Embryonic facial prominence (tissue), 1 donor: ENCODE data around the gene SHC4.
A peak's percentile ranks its signal among the peaks of the same experiment; 100 is the strongest.

Source experiments
- DNase-seq: peaks from one replicate; pipeline ENCODE4 v3.0.0-alpha.2; 2016; ENCODE audit errors: extremely low spot score

The SHC4 gene

DNA sequence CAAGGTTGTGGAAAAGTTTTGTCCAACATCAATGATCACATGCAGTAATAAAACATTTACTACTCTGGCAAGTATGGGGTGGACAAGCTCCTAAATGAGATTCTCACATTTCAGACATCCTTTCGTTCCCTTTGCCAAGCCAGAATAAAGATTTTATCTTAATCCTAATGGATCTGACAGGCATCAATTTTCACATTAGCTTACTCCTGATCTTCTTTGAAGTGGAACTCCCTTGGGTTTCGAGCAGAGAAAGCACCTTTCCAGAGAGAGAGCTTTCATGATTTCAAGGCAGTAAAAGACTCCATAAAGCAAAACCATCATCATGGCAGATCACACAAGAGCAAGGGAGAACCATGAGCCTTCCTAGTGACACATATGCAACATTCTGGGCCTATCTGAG, 113.1 kb downstream of the SHC4 start:
- no peak for DNase-seq

DNA sequence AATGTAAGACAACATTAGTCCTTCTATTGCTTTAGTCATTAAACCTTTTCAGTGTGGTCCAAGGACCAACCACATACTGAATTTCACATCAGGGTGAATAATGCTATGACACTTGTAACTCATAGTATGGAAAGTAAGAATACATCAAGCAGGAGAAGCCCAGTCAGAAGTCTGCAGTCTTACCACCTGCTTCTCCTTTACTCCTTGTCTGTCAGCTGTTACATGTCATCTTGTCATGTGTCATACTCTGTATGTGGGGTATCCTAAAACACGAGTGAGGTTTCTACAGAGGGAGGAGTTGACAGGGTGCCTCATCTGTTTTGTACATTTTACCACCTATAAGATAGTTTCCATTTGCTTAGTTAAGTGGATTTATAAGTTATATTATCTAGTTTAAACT, 118.6 kb downstream of the SHC4 start:
- DNase-seq = no peak

DNA sequence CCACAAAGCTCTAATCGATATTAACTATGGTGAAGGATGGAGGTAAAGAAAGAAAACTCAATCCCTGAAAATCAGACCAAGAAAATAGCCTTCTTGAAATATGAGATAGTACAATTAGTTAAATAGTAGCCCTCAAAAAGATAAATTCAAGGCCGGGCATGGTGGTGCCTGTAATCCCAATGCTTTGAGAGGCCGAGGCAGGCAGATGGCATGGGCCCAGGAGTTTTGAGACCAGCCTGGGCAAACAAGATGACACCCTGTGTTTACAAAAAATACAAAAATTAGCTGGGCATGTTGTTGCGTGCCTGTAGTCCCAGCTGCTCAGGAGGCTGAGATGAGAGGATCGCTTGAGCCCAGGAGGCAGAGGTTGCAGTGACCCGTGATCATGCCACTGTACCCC, 121.2 kb downstream of the SHC4 start:
- no peak for DNase-seq

DNA sequence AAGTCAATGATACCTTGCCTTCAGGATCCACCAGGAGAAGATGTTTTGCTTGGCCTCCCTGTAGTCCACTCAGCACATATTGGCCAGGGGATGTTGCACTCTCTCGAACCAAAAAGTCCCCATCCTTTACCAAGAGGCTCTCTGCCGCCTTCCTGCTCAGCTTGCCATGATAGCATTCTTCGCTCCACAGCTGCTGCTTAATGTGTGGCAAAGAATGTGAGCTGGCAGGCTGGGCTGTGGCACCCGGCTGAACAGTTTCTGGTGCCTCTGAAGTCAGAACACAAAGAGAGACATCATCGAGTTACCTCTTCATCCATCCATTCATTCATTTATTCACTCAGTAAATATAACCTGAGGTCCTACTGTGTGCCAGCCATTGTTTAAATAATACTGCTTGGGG, 129.0 kb downstream of the SHC4 start:
- no peak for DNase-seq

DNA sequence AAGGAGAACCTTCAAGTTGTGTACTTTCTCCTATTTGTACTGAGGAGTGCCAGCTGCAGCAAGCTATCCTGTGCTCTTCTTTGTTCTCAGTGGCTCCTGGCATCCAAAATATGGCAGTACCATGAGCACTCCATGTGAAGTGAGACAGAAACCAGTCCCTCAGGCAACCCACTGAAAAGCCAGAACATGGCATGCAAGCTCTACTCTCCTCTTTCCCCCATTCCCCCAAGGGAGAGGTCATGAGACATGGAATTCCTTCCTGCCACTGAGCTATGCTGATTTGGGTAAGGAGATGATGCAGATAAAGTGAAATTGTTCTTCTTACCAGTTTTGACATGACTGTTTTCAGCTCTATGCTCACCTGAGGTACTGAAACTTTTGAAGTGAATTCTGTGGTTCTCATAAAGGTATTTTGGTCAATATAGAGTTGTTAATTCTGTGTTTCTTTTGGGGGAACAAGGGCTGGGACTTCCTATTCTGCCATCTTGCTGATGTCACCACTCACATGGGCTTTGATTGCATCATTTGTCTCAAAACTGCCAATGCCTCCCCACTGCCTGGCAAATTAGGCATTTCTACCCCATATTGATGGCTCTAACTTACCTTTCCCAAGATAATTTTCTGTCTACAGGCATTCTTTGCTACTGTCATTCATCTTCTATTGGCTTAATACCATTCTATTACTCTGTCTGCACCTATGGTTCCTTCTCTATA, 130.0 kb downstream of the SHC4 start:
- DNase-seq = no peak

DNA sequence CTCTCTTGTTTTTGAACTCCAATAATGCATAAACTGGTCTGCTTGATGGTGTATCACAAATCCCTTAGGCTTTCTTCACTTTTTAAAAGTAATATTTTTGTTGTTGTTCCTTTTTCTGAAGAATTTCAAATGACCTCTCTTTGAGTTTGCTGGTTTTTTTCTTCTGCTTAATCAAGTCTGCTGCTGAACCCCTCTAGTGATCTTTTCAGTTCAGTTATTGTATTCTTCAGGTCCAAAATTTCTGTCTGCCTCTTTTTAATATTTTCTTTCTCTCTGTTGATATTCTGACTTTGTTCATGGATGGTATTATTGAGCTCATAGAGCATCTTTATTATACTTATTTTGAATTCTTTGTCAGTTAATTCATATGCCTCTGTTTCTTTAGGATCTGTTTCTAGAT, 131.1 kb downstream of the SHC4 start:
- no peak for DNase-seq

DNA sequence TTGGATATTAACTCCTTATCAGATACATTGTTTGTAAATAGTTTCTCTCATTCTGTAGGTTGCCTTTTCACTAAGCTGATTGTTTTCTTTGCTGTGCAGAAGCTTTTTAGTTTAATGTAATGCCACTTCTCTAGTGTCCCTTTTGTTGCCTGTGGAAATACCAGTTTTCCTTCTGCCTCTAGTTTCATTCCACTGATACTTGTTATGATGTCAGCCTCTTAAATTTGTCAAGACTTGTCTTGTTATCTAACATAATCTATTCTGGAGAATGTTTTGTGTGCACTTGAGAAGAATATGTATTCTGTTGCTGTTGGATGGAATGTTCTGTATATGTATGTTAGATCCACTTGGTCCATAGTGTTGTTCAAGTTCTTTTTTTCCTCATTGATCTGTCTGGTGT, 134.8 kb downstream of the SHC4 start:
- DNase-seq = no peak

DNA sequence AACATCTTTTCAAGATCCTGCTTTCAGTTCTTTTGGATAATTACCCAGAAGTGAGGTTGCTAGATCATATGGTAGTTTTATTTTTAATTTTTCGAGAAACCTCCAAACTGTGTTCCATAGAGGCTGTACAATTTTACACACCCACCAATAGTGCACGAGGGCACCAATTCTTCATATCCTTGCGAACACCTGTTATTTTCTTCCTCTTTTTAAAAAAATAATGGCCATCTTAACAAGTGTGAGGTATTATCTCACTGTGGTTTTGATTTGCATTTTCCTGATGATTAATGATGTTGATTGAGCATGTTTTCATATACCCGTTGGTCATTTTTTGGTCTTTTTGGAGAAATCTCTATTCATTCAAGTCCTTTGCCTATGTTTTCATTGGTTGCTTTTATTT, 135.2 kb downstream of the SHC4 start:
- DNase-seq = no peak

DNA sequence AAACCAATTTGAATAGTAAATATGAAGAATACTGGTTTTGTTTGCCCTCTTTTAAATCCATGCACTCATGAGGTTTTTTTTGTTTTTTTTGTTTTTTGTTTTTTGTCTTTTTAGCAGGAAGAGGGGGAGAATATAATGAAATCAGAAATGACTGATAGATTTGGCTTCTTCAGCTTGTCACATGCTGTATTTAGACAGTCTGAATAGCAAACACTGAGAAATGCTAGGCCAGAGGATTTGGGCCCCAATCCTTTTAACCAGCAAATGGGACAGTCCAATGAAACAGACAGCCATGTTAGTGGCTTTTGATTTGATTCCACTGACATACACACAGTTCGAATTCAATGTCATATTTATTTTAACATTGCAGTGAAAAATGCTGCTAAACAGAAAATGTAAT, 138.6 kb downstream of the SHC4 start:
- DNase-seq = no peak

DNA sequence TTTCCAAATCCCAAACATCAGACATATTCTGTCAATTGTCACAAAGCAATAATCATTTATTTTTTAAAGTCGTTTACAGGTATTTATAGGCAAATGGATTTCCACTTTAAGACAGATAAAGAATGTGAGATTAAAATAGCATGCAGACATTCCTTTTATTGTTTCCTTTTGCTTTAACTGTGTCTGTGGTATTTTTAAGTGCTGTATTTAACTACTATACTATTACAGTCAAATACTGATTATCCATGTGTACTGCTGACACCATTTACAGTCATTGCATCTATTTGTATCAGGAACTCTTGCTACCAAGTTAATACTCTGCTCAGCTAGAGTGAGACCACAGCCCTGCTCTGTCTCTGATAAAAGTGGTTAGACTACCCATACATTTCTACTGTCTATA, 140.0 kb downstream of the SHC4 start:
- no peak for DNase-seq

DNA sequence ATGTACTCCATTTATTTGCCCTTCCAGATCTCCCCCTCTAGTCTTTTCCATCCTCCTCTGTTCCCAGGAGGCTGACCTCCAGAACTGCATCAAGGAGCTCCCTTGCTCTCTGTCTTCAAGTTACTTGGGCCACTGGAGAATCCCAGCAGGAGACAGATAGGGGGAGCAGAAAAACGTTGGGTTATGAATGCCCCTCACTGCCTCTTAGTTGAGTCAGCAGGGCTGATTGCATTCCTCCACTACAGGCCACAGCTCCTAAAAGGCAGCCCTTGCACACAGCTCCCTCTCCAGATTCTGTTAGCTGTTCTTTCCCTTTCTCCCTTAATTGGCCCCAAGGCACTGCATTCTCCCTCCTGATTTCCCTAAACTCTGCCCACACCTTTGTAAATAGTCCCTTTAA, 140.5 kb downstream of the SHC4 start:
- no peak for DNase-seq

DNA sequence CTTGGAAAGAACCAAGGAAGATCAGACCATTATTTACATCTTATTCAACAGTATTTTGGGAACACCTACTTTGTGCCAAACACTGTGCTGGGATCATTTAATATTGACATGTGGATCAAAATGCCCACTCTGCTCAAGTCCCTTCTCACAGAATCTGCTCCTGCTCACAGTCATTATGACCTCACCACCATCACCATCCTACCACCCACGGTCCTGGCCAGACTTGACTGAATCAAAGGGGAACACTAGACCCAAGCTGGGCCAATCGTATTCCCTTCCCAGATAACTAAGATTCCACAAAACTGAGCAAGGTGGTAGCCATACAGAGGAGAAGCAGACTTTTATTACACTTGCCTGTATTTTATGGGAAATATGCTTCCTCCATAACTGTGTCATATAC, 149.4 kb downstream of the SHC4 start:
- no peak for DNase-seq

DNA sequence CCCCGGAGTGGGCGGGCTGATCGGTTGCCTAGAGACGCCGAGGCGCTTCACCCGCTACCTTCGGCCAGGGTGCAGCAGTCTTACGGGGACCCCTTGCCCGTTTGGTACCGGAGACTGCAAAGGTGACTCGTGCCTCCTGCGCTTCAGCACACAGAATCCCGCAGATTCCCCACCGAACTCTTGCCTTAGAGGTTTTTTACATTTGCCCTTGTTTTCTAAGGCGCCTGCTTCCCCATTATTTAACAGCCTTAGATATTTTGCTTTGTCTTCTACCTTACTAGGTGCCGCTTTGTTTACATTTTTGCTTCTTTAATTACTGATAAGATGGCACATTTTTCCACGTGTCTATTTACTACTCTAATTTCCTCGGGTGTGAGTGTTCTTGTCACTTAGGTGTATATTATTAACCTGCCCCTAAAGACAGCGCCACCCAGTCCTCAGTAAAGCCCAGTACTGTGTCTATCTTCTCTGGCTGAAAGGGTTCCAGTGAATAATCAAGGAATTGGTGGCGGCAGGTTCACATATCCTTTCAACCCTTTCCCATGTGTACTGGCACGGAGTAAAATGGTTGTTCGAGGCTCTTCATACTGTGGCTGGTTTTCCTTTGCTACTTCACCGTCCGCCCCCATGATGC, 152.3 kb downstream of the SHC4 start:
- DNase-seq = no peak

DNA sequence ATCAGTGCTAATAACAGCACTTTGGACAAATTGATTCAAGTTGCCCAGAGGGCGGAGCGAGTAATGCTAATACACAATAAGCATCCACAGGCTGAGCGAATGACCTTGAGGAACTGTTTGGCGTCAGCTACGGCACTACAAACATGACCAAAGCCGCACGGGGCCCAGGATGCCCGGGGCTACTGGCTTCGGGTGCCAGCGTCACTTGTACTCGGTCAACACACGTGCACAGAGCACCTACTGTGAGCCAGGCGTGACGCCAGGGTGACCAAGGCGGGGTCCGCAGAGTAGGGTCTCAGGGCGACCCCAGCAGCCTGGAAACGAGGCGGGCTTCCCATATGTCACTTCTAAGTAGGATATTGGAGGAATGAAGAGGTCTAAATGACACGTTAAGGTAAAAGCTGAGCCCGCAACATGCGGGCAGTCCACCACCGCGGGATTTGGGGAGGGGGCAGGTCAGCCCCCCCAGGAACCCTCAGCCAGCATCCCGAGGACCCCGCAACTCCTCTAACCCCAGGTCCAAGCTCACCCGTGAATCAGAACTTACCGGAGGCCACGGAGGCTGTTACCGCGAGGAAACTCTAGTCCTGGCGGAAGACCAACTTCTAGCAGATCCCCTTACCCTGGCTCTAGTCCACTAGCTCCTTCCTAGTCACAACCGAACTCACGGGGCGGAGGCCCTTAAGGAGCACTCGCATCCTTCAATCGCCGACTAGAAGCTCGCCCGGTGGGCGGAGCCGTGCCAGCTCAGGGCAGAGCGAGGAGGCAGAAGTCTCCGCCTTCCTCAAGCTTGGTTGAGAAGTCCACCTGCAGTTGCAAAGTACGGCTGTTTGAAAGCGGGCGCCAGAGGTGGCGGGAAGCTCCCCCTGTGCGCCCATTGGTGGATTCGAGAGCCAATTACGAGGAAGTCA, 153.1 kb downstream of the SHC4 start, which contains the start of gene CEP152:
Gene CEP152, minus strand, starts transcription at position 656 of the 911 bp plus-strand sequence. CDS start 5,420 bp downstream, outside the sequence.
- peak; percentile 97 for DNase-seq

DNA sequence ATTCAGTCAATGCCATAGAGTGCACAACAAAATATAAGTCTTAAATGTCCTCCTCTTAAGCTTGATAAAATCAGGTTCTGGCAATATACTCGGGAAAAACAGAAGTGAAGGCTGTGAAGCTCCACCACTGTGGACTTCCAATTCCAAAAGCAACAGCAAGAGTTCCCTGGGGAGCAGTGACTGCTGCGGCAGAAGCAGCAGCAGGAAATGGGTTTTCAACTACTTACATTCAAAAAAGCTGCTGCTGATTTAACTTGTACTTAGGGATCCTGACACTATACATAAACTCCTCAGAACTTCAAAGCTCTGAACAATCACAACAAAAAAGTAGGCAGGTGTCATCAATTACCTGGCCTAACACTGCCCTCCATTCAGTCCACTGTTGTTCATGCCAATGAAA, 157.6 kb downstream of the SHC4 start:
- no peak for DNase-seq

DNA sequence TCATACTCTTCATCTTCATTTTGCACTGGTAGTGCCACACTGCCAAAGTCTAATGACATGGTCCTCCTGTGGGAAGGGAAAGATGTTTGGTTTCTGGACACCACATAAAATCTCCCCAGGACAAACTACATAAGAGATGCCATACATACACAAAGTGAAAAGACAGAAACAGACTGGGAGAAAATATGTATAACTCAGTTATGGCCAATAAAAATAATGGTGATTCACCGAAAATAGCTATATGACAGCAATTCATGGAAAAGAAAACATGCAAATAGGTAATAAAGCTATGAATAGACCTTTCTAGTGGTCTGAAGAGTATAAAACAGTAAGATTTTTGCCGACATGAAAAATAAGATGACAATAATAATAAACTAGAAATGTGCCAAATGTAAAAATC, 158.1 kb downstream of the SHC4 start:
- no peak for DNase-seq

DNA sequence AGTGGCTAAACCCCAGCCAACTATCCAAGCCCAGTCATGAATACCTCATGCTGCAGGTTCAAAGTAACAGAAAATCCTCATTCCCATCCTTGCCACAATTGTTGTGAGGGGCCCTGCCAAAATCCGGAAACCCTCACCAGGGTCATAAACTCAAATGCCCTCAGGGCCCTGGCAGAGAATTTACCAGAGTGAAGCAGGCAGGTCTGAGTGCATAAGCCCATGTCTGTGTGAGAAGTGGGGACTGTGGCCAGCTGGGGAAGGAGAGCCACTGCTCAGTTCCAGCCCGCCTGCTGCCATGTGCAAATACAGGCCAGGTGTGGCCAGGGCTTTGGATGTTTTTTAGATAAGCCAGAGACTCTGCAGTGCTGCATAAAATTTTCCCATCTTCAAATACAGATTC, 159.8 kb downstream of the SHC4 start:
- DNase-seq = no peak

DNA sequence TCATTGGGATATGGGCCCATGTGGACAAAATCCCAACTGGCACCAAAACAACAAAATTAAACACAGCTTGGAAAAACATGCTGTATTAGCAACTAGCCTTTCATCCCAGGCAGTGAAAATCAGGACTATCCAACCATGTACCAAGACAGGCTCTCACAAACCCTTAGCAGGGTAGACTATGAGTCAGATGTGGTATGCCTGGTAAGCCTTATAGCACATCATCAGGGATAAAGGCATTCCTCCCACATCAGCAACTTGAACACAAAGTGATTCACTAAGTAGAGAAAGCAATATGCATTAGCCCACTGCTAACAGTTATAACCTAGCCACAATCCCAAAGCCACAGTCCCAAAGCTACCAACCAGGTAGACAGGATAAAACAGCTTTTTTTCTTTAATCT, 160.9 kb downstream of the SHC4 start:
- DNase-seq = no peak

DNA sequence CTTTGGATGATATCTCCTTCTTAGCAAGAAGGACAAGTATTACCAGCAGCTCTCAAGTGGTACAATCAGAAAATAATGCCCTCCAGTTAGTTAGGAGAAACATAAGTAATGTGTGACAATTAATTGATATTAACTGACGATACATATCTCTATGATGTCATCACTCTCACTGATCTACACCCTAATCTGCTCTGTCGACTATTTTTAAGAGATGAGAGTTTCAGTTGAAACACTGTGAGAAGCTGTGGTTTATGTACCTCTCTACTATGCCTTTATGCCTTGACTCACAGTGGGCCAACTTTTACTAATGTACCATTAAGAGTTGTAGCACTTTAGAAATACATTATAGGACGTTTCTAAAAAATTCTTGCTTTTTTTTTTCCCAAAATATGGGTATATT, 161.5 kb downstream of the SHC4 start:
- no peak for DNase-seq

DNA sequence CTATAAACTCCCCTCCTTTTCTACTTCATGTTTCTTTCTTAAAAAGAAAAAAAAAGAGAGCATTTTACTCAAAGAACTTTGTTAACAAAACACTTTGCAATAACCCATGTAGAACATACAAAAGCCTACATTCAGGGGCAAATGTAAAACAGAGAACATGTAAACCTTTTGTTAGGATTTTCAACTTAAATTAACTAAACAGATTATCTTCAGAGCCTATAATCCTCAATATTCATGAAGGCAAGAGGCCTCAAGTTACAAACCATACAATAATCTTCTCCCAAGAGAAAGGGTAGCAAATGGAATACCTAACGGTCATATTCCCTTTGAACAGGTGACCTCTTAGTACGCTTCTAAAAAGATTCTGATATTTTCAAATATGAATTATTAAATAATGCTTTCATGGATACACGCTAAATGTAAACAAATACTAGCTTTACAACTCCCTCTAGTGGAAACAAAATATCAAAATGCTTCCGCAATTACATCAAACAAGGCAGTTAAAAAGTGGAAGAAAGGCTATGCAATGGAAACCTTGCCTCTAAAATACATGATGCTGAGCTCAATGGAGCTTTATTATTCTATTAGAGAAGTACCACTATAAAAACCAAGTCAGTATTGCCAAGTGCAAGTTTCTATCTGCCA, 162.8 kb downstream of the SHC4 start:
- DNase-seq = no peak

DNA sequence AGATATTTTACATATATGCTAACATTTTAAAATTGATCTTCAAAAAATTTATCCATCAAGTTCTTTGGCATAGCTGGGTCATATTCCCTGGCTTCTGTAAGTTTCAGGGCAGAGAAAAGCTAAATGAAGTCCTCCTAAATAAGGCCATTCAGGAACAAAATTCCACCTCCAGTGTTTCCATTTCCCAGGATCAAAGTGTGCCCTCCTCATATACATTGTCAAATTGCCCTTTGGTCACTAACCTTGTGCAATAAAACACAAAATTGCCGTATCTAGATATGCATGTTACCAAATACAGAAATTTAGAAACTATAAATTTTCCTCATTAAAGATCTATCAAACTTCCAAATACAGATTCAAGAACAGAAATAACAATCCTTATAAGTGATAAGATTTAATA, 163.5 kb downstream of the SHC4 start:
- DNase-seq = no peak

DNA sequence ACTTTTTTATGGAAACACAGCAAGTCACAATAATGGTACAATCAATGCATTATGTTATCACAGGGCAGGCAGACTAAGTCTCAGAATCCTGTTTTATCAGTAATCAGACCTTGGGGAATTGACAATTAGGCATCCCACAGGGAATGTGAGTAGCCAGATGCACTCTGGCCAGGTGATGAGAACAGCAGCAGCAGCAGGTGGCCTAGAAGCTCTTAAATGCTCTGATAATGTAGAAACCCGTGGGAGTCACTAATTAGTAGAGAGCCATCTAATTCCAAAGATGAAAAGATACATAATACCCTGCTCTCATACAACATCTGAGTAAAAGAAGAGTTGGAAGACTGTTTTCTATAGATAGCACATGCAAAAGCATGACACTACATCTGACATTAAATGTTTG, 165.4 kb downstream of the SHC4 start:
- DNase-seq = no peak
